HG03095 (cell line): ENCODE measurements around the gene PIP5K1C.

Experiments used
- ATAC-seq: cut with Tn5 transposase; IDR thresholded peaks from one replicate; pipeline ENCODE4 v1.9.1; 2021; ENCODE audit warnings: moderate library complexity; ENCODE audit not compliant: unreplicated experiment

PIP5K1C gene

DNA sequence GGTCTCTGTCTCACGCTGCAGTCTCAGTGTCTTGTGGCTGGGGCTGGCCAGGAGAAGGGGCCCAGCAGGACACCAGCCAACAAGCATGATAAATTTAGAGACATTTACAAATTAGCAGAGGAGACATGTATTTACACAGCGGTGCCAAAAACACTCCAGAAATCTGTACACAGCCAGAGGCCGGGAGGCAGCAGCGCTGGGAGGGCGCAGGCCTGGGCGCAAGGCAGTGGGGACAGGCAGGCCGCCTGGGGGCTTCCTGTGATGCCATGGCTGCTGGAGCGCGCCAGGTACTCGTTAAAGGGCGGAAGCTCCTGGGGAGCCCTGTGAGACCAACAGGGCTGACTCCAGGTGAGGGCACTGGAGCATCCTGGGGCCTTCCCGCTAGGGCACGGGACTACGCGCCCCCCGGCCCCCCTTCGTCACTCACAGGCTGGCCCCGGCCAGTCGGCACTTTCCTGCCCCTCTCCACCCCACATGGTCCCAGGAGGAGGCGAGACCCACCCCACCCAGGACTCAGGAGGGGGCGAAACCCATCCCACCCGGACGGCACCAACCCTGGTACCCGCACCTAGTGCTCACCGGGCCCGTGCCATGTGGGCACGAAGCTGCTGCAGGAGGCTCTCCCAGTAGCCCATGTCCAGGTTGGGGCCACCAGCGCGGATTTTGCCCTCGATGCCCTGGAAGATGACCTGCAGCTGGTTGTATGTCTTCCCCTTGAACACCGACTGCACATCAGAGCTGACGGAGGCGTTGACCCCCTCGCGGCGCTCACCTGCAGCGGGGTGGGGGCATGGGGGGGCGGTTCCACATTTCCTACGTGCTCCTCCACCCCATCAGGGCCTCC lies 86.2 kb downstream of the PIP5K1C start:
- no peak for ATAC-seq

DNA sequence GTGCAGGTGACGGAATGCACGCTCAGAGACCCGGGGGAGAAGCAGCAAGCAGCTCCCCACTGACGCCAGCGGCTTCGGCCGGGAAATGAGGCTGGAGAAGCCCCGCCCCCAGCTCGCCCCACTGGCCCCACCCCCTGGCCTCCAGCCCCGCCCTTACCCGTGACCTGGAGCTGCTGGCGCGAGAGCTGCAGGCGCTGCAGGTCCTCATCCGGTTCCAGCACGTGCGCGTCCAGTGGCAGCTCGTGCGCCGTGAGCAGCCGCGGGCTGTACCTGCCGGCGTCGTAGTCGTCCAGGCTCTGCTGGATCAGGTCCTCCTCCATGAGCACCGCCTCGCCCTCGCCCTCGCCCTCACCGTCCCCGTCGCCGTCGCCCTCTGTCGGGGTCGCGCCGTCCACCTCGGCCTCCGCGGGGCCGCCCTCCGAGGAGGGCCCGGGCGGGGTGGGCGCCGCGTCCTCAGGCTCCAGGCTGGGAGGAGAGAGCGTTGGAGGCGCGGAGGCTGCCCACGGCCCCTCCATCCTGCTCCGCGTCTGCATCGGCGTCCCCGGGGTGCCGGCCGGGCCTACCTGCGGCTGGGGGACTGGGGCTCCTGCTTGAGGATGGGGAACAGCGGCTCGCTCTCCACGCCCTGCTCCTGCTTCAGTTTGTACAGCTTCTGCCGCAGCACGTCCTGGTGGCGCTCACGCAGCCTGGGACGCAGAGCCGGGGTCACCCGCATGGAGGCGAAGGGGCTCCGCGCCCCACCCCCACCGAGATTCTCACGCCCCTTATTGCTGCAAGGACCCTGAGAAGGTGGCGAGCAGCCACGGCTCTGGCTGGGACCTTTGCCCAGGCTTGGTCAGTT lies 87.1 kb downstream of the PIP5K1C start:
- ATAC-seq = no peak

DNA sequence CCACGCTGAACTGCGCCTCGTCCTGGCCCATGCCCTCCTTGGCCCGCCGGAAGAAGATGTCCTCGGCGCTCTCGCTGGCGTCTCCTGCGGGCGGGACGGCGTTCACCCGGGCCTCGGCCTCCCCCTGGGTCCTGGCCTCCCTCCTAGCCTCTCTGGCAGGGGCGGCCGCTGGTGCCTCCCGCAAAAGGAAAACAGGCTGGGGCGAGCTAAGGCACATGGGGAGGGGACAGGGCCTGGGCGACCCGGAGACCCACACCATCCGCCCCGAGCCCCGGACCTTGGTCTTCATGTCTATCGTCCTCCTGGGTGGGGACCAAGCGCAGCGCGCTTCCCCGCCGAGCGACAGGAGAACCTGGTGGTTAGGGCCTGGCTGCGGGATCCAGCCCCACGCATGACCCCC lies 87.9 kb downstream of the PIP5K1C start:
- ATAC-seq = no peak

- ATAC-seq = no peak
These were observed 88.4 kb downstream of the PIP5K1C start for GRCh38 chr19:3611841-3612240.

GRCh38 chr19:3610745-3611717 lies 89.2 kb downstream of the PIP5K1C start:
- ATAC-seq = no peak

GRCh38 chr19:3609779-3610719 lies 90.2 kb downstream of the PIP5K1C start:
- no peak for ATAC-seq

GRCh38 chr19:3608750-3609322 lies 91.4 kb downstream of the PIP5K1C start:
- ATAC-seq = no peak

DNA sequence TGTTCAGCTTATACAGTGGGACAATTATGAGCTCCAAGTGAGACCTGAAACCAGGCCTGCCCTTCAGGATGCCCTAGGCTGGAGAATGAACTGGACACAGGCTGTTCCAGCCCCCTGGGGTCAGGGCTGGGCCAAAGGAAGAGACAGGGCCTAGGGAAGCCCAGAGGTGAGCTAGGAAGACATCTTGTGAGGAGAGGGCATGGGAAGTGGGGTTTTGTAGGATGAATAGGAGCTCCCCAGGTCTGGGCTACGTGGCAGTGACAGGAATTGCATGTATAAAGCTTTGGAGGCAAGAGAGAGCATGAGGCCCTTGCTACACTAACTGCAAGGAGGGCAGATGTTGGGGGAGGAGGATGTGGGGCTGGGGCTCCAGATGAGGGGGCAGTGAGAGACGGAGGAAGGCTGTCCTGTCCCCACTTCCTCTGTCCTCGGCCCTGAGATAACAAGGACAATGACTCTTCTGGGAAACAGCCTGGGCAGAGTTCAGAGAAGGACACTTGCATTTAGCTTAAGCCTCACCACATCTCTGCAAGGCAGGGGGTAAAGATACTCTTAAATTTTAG lies 92.1 kb downstream of the PIP5K1C start:
- ATAC-seq = no peak

DNA sequence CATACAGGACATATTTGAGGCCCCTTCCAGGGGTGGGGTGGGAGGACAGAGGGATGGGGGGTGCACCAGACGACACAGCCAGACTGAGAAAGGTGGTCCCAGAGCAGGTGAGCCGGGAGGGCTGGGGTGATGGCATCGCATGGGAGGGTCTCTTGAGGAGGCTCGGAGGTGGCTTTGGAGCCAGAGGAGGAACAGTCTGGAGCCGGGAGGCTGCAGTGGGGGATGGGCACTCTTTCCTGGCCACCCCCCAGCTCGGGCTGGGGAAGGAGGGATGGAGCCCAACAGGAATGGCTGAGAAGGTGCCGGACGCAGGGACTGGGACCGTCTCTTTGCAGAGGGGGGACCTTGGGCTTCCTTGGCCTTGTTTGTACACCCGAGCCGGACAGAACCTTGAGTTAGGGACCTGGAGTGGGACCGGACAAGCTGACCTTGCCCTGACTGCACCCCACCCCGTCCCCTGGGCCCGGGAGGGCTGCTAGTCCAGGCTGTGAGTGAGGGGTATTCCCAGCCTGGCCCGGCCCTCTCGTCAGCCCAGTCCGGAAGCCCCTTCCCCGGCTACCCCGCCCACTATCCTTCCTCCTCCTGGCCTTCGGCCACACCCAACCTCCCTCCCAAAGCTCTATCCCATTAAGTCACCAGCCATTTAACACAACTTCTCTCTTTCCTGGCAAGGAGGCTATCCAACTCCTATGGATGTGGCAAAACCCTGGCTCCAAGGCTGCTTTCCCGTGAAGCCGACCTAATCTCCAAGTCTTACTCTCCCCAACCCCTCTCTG lies 92.8 kb downstream of the PIP5K1C start:
- ATAC-seq = no peak

- no peak for ATAC-seq
These were observed 93.5 kb downstream of the PIP5K1C start, which contains the start of gene TBXA2R for GRCh38 chr19:3606690-3607289. TBXA2R (minus strand) TSS chr19:3606875; CDS start chr19:3600634, 6,241 bp downstream.

GRCh38 chr19:3606174-3606689 lies 94.0 kb downstream of the PIP5K1C start:
- ATAC-seq = no peak

DNA sequence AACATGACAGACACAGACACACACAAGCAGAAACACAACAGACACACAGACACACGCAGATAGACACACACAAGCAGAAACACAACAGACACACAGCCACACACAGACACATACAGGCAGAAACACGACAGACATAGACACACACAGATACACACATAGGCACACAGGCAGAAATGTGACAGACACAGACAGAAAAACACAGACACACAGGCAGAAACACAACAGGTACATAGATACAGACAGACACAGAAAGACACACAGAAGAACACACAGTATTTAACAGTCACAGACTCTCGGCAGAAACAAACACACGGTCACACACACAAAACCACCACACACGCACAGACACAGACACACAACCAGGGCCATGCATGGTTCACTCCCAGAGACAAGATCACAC lies 94.5 kb downstream of the PIP5K1C start:
- ATAC-seq = no peak

DNA sequence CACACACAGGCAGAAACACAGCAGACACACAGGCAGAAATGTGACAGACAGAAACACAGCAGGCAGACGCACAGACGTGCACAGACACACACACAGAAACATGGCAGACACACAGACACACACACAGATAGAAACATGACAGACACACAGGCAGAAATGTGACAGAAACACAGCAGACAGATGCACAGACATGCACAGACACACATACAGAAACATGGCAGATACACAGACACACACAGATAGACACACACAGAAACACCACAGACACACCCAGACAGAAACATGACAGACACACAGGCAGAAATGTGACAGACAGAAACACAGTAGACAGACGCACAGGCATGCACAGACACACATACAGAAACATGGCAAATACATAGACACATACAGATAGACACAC lies 94.9 kb downstream of the PIP5K1C start:
- no peak for ATAC-seq

DNA sequence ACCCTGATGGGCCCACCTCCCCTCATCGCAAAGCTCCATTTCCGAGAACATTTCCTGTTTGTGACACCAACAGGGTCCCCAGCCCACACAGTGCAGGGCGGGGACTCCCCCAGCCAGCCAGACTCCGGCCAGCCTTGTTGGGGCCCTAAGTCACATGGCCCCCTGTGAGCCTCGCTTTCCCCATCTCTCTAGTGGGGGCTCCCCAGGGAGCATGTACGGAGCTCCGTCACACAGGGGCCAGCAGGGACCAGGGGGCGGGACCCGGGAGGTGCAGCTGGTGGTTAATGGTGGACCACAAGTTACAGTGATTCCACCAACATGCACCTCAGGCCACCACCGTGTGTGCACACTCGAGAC lies 95.3 kb downstream of the PIP5K1C start:
- ATAC-seq = no peak

- no peak for ATAC-seq
These were observed 95.9 kb downstream of the PIP5K1C start for GRCh38 chr19:3604227-3604986.

GRCh38 chr19:3603121-3603811 lies 97.0 kb downstream of the PIP5K1C start:
- ATAC-seq = no peak
